ENCODE results near the gene MAGEB3.
"Not testable (repeated sequence)": the region's sequence is repeated elsewhere in the genome, so short reads cannot be mapped to it uniquely, and the experiment has no call there.

Gene MAGEB3

GRCh38 chrX:30230395-30230794 lies at the start of gene MAGEB3:
Gene MAGEB3, plus strand, starts transcription at chrX:30230657. Its CDS starts 5,268 bp downstream, at chrX:30235925.
- DNase-seq (ENCODE audit: low read depth in 2 of 2), result no peak

DNA sequence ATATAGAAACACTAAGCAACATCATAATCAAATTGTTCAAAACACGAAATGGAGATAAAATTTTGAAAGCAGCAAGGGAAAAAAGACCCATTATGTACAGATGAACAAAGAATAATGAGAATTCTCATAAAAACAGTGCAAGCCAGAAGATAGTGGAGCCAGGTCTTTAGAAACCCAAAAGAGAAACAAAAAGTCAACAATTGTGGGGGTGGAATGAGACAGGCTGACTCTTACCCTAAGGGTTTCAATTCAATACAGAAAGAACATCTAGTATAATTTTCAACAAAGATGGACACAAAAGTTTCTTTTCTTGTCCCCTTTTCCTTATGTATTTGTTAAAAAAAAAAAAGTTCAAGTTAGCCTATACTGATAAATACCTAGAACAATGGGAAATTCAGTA lies 49.1 kb upstream of the MAGEB3 start:
- DNase-seq (ENCODE audit: low read depth in 2 of 2), result no peak

DNA sequence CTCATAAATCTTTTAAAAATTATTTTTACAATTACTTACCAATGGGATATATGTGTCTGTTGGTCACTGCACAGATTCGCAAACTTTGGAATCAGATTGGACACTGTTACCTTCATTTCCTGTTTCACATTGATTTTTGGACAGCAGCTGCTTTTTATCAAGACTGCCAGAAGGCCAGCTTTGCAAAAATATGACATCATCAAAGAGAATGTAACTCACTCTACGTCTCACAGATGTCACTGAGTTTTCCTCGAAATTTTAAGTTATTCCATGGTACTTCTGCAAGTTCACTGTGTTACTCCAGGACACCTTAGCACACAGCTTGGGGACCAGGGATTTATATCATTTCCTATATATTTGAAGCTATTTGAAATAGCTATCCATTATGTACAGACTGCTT lies 46.9 kb upstream of the MAGEB3 start:
- no peak for DNase-seq (ENCODE audit: low read depth in 2 of 2)

DNA sequence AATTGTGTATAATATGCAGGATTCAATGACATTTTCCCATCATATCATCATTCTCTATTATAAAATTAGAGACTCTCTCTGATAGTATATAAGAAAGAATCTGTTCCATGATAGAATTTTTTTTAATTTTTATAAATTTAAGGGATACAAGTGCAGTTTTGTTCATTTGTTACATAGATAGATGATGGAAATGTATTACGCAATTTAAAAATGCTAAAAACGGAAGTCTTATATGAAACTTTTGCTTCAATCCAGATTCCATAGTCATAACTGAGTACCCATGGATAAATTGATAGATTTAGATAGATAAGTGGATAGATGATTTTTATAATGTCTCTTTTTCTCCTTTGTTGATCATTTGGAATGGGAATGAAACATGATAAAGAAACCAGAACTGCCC lies 40.0 kb upstream of the MAGEB3 start:
- no peak for DNase-seq (ENCODE audit: low read depth in 2 of 2)

DNA sequence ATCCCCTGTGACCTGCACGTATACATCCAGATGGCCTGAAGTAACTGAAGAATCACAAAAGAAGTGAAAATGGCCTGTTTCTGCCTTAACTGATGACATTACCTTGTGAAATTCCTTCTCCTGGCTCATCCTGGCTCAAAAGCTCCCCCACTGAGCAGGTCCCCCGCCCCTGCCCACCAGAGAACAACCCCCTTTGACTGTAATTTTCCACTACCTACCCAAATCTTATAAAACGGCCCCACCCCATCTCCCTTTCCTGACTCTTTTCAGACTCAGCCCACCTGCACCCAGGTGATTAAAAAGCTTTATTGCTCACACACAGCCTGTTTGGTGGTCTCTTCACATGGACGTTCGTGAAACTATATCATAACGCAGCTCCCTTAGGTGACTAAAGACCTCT lies 36.5 kb upstream of the MAGEB3 start:
- DNase-seq (ENCODE audit: low read depth in 2 of 2), result not testable (repeated sequence)

DNA sequence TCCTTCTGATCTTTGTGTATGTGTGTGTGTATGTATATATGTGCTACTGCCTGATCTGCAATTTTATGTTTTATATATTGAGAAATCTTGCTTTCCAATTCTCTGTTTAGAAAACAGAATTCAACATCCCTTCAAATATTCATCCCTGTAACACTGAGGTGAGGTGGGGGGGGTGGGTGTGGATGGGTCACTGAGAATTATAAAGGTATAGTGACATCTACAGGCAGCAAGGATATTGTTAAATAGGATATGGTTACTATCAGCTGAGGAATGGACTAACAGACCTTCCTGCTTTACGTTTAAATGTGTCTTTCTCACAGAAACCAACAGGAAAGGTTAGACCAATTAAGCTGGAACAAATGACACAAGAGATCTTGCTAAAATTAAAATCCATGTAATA lies 34.1 kb upstream of the MAGEB3 start:
- DNase-seq (ENCODE audit: low read depth in 2 of 2), result no peak

DNA sequence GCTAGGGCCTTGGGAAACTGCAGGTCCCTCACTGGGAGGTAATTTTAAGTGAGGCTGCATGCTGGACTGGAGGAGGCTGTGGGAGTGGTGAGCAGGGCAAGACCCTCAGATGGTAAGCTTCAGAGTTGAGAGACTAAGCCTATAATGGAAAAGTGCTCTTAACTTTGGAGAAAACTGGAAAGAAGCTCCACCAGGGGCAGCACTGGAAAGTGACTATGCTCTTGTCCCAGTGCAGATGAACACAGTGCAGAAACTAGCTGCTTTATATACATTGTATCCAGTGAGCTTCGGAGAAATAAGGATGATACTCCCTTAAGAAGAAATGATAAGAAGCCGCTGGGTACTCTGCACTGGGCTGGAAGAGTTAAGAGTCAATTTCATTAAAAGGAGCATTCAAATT lies 18.3 kb upstream of the MAGEB3 start:
- no peak for DNase-seq (ENCODE audit: low read depth in 2 of 2)

GRCh38 chrX:30215357-30215843 lies 15.1 kb upstream of the MAGEB3 start, which contains the start of gene MAGEB2:
Gene MAGEB2, plus strand, starts transcription at chrX:30215563. Its CDS starts 3,018 bp downstream, at chrX:30218581.
- DNase-seq (ENCODE audit: low read depth in 2 of 2), result no peak

- DNase-seq (ENCODE audit: low read depth in 2 of 2), result no peak
Measured at GRCh38 chrX:30217465-30217864, 13.0 kb upstream of the MAGEB3 start.

- DNase-seq (ENCODE audit: low read depth in 2 of 2), result no peak
Measured at GRCh38 chrX:30219372-30219771, 11.1 kb upstream of the MAGEB3 start.

- no peak for DNase-seq (ENCODE audit: low read depth in 2 of 2)
Measured at GRCh38 chrX:30220661-30221060, 9.8 kb upstream of the MAGEB3 start.

DNA sequence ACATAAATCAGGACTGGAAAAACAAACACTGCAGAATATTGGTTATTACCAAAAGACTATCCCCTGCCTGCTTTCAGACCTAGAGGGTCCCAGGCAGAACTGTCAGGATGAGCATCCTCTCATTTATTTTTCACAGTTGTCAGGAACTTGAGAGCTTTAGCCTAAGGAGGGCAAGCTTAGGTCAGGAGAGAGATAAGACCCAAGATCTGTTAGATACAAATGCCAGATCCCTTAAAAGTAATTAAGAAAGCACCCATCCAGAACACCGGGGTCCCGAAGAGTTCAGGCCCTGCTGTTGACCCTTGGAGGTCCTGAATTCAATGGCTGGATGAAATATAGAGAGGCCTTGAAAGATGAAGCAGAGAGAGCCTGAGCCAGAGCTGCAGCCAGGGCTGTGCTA lies 5.9 kb upstream of the MAGEB3 start:
- no peak for DNase-seq (ENCODE audit: low read depth in 2 of 2)

DNA sequence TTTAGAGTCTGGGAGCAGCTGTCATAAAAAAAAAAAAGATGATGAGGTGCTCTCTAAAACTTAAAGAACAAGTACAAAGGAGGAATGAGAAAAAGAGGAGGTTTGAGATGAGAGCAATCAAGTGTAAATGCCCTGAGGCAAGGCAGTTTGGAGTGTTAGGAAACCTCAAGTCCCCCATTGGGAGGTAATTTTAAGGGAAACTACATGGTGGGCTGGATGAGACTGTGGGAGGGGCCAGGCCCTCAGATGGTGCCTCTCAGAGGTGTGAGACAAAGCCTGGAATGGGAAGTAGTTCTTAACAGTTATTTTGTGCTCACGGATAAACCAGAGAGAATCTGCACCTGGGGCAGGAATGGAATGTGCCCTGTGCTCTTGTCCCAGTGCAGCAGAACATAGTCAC lies 1.9 kb upstream of the MAGEB3 start:
- no peak for DNase-seq (ENCODE audit: low read depth in 2 of 2)

GRCh38 chrX:30241724-30242415 lies 11.4 kb downstream of the MAGEB3 start, which contains the start of gene MAGEB4:
Gene MAGEB4, plus strand, starts transcription at chrX:30242000. Its CDS starts 136 bp downstream, at chrX:30242136.
- DNase-seq (ENCODE audit: low read depth in 2 of 2), result no peak

- DNase-seq (ENCODE audit: low read depth in 2 of 2), result no peak
Measured at GRCh38 chrX:30246769-30247489, 16.5 kb downstream of the MAGEB3 start, which contains the start of gene MAGEB1. Gene MAGEB1, plus strand, starts transcription at chrX:30247146. Its CDS starts 3,348 bp downstream, at chrX:30250494.

DNA sequence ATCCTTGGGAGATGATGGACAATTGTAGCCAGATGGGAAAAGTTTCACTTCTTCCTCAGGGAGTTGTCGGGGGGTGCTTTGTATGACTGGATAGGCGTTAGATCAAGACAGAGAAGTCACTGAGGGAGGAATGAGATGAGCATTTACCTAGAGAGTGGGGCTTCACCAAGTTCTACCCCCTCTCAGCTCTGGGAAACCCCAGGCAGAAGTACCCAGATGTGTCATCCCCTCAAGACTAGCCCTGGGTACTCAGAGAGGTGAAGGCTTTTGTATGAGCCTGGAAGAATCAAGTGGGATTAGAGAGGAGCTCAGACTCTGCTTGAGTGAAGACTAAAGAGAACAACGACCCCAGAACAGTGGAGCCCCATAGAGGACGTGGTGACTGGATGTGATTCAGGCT lies 18.4 kb downstream of the MAGEB3 start:
- DNase-seq (ENCODE audit: low read depth in 2 of 2), result no peak

DNA sequence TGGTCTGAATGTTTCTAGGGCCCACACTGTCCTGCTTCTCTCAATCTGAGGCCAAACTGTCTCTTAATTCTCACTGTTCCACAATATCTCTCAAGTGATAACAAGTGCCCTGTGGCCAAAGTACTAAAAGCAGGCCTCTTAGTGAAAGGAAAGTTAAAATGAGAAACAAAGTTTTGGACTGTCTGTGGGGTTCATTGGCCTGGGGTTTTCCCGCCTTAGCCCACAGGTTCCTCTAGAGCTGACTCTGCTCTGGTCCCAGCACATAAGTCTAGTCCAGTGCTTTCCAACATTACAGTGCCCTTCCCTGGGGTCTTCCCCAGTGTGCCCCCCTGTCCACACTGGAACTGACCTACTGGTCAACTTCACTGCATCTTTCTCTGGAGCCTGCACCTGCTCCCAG lies 22.8 kb downstream of the MAGEB3 start:
- no peak for DNase-seq (ENCODE audit: low read depth in 2 of 2)

DNA sequence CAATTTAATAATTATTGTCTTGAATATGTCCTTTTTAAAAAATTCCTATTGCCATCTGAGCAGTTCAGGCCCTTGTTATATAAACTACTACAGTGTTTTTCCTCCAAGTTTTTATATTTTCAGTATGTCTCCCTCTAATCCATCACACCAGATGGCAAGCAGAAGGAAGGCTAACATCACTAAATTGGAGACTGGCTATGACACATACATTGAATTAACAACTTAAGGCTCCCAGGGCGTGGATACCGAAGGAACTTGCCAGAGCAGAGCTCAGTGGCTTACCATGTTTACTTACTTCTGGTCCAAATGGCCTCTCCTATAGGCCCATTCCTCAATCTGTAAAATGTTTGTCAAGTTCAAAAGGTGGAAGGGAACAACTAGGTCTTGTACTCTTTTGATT lies 29.5 kb downstream of the MAGEB3 start:
- DNase-seq (ENCODE audit: low read depth in 2 of 2), result no peak

DNA sequence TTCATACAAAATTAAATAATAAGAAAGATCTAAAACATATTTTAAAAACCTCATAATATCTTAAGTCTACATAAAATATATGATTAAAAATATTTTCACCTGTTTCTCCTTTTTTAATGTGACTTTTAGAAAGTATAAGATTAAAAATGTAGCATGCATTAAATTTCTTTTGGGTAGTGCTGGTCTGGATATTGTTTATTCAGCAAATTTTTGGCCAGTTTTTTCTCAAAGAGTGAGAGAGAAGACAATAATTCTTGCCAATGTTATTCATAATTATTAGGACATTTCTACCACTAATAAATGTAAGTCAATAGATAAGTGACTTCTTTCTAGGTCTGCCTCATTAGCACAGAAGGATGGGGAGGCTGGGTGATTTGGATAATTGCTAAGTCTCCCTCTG lies 30.6 kb downstream of the MAGEB3 start:
- DNase-seq (ENCODE audit: low read depth in 2 of 2), result no peak

DNA sequence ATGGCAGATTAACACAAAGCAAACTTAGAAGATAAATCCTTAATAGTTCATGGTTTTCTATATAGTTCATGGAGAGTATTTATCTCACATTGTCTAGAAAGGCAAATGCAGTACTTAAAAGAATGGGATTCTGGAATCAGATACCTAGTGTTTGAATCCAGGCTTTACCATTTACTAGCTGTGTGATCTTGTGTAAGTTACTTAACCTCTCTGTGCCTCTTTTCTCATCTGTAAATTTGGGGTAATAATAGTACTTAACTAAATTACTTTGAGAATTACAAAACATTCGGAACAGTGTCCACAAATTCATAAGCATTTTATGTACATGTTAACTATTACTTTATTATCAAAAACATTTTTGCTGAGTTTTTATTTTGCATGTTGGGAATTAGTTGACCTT lies 32.3 kb downstream of the MAGEB3 start:
- DNase-seq (ENCODE audit: low read depth in 2 of 2), result no peak

- DNase-seq (ENCODE audit: low read depth in 2 of 2), result no peak
Measured at GRCh38 chrX:30270639-30271038, 40.2 kb downstream of the MAGEB3 start.

- no peak for DNase-seq (ENCODE audit: low read depth in 2 of 2)
Measured at GRCh38 chrX:30275498-30275897, 45.0 kb downstream of the MAGEB3 start.

DNA sequence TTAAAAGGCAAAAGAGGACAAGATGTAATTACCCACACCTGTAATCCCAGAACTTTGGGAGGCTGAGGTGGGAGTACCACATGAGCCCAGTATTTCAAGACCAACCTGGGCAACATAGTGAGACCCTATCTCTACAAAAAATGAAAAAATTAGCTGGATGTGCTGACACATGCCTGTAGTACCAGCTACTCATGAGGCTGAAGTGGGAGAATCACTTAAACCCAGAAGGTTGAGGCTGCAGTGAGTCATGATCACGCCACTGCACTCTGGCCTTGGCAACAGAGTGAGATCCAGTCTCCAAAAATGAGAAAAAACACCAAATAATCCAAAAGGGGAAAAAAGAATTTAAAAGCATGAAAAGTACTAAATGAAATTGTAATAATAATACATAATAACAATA lies 47.9 kb downstream of the MAGEB3 start:
- no peak for DNase-seq (ENCODE audit: low read depth in 2 of 2)

Measured in fibroblast of skin of left biceps (primary cell).